DMS79 (cell line): ENCODE measurements around the gene ADGRL2.

Experiments used
- DNase-seq: peaks from one replicate; lab custom pipeline; 2025; lab: John Stamatoyannopoulos, UW

Gene ADGRL2

DNA sequence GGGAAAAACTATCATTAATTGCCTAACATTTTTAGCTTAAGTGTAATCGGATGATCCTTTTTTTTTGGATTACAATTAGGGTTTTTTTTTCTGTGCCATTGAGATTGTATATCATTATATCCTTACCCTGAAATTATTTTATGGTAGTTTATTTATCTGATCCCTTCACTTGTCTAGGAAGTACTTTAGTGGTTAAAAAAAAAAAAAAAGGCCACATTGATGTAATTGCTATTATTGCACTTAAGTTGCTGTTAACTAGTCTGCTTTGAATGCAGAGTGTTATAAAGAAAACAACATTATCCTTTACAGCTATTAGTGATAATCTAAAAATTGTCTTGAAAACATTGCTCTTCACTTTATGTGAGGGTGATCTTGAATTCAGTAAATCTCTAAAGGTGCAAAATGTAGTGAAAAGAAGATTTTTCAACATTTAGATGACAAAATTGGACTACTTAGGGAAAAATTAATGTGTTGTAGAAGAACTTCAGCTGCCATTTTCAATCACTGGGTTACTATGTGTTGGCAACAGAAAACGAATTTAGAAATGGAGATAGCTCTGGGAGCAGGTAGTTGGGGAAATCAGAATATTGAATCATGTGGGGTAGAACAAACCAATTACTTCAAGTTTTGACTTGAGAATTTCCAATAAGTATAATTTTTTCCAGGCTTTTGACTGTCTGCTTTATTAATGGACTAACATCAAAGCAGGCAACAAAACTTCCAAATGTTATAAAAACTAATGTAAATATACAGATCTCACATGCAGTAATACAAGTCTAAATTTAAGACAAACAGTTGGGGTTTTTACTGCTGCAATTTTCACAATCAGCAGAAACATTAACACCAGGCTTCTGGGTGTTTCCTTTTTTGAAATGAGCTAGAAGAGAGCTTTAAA is 5.0 kb downstream of the ADGRL2 start:
- no peak for DNase-seq

GRCh38 chr1:81806432-81806770 is 5.7 kb downstream of the ADGRL2 start:
- no peak for DNase-seq

DNA sequence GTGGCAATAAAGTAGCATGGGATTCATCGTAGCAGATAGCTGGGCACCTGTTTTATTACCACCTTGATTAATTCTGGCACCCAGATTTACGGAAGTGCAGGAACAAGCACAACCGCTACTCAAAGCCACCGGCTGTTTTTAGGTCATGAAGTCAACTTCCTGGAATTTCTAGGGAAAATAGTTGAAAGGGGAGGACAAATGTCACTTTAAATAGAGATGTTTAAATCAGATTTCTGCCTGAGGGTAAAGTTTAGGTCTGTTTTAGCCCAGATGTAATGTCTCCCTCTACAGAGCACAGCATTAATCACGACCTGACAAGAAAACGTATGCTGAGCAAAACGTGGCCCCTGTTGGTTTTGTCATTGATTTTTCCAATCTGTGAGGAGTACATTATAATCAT is 8.0 kb downstream of the ADGRL2 start:
- DNase-seq: no peak

- no peak for DNase-seq
Measured at GRCh38 chr1:81809808-81810207, 9.1 kb downstream of the ADGRL2 start.

GRCh38 chr1:81811757-81812371 is 11.1 kb downstream of the ADGRL2 start:
- no peak for DNase-seq

- DNase-seq: peak; percentile 7
Measured at GRCh38 chr1:81812712-81813111, 12.0 kb downstream of the ADGRL2 start.

DNA sequence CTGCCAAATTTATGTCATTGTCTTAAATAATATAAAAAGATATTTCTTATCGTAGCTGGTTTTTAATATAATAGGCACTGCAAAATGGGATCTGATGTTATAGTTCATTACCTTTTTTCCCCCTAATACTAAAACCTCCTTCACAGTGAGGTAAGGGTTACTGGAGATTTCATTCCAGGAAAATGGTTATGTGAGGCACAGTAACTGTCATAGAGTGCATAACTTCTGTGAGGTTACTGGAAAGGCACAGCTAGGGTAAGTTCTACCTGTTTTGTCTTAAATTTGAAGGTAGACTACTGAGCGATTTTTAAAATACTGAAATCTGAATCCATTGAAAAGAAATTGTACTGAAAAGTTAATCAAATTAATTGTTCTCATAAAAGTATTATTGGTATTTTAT is 13.0 kb downstream of the ADGRL2 start:
- DNase-seq: no peak

- no peak for DNase-seq
Measured at GRCh38 chr1:81819613-81820012, 18.9 kb downstream of the ADGRL2 start.

GRCh38 chr1:81820765-81821164 is 20.0 kb downstream of the ADGRL2 start:
- no peak for DNase-seq

DNA sequence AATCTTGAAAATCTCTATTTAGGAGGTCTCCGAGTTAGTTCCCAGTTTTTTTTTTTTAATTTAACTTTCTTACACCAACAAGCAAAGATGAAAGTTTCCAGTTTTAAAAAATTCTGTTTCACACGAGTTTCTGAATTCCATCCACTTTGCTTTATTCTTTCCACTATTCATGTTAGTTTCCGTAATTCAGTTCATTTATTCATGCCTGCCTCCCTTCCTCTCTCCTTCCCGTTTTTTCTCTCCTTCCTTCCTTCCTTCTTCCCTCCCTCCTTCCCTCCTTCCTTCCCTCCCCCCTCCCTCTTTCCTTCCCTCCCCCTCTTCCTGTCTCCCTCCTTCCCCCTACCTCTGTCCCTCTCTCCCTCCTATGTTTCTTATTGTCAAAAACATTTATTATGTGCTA is 22.3 kb downstream of the ADGRL2 start:
- DNase-seq: no peak

GRCh38 chr1:81824759-81825158 is 24.0 kb downstream of the ADGRL2 start:
- DNase-seq: no peak

DNA sequence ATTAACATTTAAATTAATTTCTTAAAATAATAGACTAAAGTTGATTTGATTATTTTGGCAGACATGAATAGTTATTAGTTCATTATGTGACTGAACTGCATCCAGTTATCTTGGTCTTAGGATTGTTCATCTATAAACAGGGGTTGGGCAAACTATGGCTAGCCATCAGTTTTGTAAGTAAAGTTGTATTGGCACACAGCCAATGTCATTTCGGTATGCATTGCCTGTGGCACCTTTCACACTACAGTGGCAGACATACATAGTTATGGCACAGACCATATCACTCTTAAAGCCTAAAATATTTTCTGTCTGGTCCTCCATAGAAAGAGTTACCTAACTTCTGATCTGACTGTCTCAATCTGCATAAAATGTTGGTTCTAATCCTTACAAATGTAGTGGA is 27.2 kb downstream of the ADGRL2 start:
- DNase-seq: no peak

GRCh38 chr1:81832573-81832972 is 31.8 kb downstream of the ADGRL2 start:
- no peak for DNase-seq

DNA sequence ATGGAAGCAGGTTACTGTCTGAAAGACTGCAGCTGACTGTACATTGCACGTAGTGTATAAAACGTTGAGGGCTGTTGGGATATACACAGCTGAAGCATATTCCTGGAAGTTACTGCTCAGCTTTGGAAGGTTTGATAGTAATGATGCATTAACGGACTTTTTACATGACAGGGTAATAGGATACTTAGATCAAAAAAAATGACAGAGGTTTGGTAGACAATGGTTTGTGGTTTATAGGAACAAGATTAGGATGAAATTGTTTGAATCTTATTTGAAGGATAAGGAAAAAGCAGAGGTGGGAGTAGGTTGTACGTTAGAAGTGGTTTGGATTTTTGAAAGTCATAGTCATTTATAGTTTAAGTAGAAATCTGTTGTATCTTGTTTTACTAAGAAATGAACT is 33.0 kb downstream of the ADGRL2 start:
- DNase-seq: no peak

- no peak for DNase-seq
Measured at GRCh38 chr1:81834268-81834667, 33.5 kb downstream of the ADGRL2 start.

DNA sequence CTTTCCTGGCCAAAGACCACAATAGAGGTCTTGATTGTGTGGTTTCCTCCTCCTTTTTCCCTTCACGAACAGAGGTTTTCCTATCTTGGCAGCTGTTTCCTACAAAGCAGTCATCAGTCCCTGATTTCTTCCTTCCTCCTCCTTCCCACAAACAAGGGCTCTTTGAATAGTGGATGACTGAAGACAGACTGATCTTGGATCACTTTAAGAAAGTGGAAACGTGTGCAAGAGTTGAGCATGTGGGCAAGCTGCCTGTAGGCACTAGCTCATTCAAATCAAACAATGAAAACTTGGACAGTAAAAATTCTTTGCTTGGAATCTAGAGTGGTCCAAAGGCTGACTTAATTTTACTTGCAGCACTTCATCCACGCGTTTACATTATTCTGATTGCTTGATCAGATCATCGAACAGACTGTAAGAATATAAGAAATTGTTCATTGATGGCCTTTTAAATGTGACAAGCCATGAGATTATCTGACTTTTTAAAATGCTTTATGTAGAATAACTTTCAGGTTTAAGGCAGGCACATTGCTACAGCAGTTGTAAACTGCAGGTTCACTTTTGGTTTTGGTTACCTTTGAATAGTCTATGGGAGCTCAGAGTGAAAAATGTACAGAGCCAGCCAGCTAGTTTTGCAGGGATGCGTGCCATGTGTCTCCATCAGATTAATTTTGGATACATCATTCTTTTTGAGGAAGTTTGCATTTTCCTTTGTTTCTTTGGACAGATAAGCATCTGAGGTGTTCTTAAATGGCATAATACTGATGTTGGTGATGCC is 34.4 kb downstream of the ADGRL2 start:
- no peak for DNase-seq

GRCh38 chr1:81836007-81836626 is 35.4 kb downstream of the ADGRL2 start:
- DNase-seq: no peak

- no peak for DNase-seq
Measured at GRCh38 chr1:81838600-81839218, 38.0 kb downstream of the ADGRL2 start.

DNA sequence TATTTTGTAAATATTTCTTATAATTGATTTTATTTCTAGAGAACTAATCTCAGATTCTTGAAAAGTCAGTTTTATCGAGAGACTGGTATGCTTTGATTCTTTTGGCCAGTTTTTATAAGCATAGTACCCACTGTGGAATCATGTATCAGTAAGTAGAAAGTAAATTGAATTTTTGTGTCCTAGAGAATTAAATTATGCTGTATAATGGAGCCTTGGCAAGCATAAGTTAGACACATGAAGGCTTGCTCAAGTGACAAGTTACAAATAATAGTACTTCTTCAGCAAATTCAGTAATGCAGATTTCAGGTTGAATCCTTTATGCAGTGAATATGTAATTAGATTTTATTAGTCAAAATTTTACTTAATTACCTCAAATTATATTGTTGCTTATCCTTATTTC is 40.1 kb downstream of the ADGRL2 start:
- DNase-seq: no peak

DNA sequence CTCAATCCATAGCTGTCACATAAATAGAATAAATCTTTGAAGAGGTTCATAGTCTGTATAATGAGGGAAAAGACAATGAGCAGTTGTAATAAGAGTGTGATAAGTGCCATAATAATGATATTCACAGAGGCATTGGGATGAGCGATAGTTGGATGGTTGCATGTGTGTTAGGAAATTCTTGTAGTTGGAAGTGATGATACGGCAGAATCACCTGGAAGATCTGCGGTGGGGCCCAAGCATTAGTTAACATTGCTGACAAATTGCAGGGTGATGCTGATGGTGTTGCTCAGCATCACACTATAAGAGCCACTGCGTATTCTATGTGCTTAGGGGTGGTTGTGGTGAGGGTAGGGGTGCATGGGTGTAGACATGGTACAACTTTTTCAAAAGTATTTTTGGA is 41.1 kb downstream of the ADGRL2 start:
- no peak for DNase-seq

- DNase-seq: no peak
Measured at GRCh38 chr1:81844477-81844876, 43.7 kb downstream of the ADGRL2 start.

- DNase-seq: no peak
Measured at GRCh38 chr1:81846630-81847029, 45.9 kb downstream of the ADGRL2 start.
